ENCODE results near the gene ITGA8.
A peak's percentile ranks its signal among the peaks of the same experiment; 100 is the strongest.
"Not testable (repeated sequence)": the region's sequence is repeated elsewhere in the genome, so short reads cannot be mapped to it uniquely, and the experiment has no call there.

The ITGA8 gene

GRCh38 chr10:15609246-15609645 lies 110.5 kb downstream of the ITGA8 start:
- no peak for DNase-seq (ENCODE audit: low spot score)

GRCh38 chr10:15606377-15606776 lies 113.3 kb downstream of the ITGA8 start:
- DNase-seq (ENCODE audit: low spot score), result no peak

GRCh38 chr10:15605740-15606369 lies 113.9 kb downstream of the ITGA8 start:
- no peak for DNase-seq (ENCODE audit: low spot score)

GRCh38 chr10:15603446-15604011 lies 116.2 kb downstream of the ITGA8 start:
- no peak for DNase-seq (ENCODE audit: low spot score)

GRCh38 chr10:15601819-15602218 lies 117.9 kb downstream of the ITGA8 start:
- no peak for DNase-seq (ENCODE audit: low spot score)

- no peak for DNase-seq (ENCODE audit: low spot score)
Observed at GRCh38 chr10:15595260-15595659, 124.5 kb downstream of the ITGA8 start.

GRCh38 chr10:15591937-15592336 lies 127.8 kb downstream of the ITGA8 start:
- no peak for DNase-seq (ENCODE audit: low spot score)

- no peak for DNase-seq (ENCODE audit: low spot score)
Observed at GRCh38 chr10:15591431-15591830, 128.3 kb downstream of the ITGA8 start.

- DNase-seq (ENCODE audit: low spot score), result no peak
Observed at GRCh38 chr10:15588635-15589508, 130.8 kb downstream of the ITGA8 start.

GRCh38 chr10:15588151-15588550 lies 131.6 kb downstream of the ITGA8 start:
- DNase-seq (ENCODE audit: low spot score), result no peak

GRCh38 chr10:15587271-15587670 lies 132.5 kb downstream of the ITGA8 start:
- DNase-seq (ENCODE audit: low spot score), result no peak

GRCh38 chr10:15585303-15585715 lies 134.4 kb downstream of the ITGA8 start:
- DNase-seq (ENCODE audit: low spot score), result peak; percentile 80

GRCh38 chr10:15582972-15583371 lies 136.8 kb downstream of the ITGA8 start:
- not testable (repeated sequence) for DNase-seq (ENCODE audit: low spot score)

GRCh38 chr10:15579605-15580004 lies 140.1 kb downstream of the ITGA8 start:
- DNase-seq (ENCODE audit: low spot score), result no peak

GRCh38 chr10:15572531-15573045 lies 147.1 kb downstream of the ITGA8 start:
- DNase-seq (ENCODE audit: low spot score), result no peak

- DNase-seq (ENCODE audit: low spot score), result no peak
Observed at GRCh38 chr10:15571575-15571974, 148.1 kb downstream of the ITGA8 start.

- no peak for DNase-seq (ENCODE audit: low spot score)
Observed at GRCh38 chr10:15570738-15571339, 148.9 kb downstream of the ITGA8 start.

- DNase-seq (ENCODE audit: low spot score), result no peak
Observed at GRCh38 chr10:15567952-15568351, 151.8 kb downstream of the ITGA8 start.

GRCh38 chr10:15563246-15563645 lies 156.5 kb downstream of the ITGA8 start:
- no peak for DNase-seq (ENCODE audit: low spot score)

GRCh38 chr10:15562578-15562977 lies 157.1 kb downstream of the ITGA8 start:
- DNase-seq (ENCODE audit: low spot score), result no peak

GRCh38 chr10:15562116-15562515 lies 157.6 kb downstream of the ITGA8 start:
- DNase-seq (ENCODE audit: low spot score), result no peak

GRCh38 chr10:15558136-15558535 lies 161.6 kb downstream of the ITGA8 start:
- no peak for DNase-seq (ENCODE audit: low spot score)

Measured in iPS-NIHi11 (cell line).